ENCODE measurements around the gene CHML.

GRCh38 chr1:241675983-241676382 lies 35.8 kb upstream of the CHML start:
- no peak for TF ChIP-seq EZH2 (IDR thresholded peaks at IDR 0.05; ENCODE audit: borderline replicate concordance, insufficient read depth, low read depth, low read length, poor library complexity, severe bottlenecking)
- no peak for TF ChIP-seq CTCF (IDR thresholded peaks at IDR 0.05)
